ENCODE results near the gene UGT3A2.

UGT3A2 gene

GRCh38 chr5:36058776-36059175 lies 7.9 kb downstream of the UGT3A2 start:
- no peaks in the 10 kb centered on the region for H3K9me2 ChIP-seq (replicated peaks; ENCODE audit: insufficient read depth, low read length)
- no peaks in the 10 kb centered on the region for H3F3A ChIP-seq (ENCODE audit: insufficient read depth)
- no peak overlapping the region for H3K9ac ChIP-seq (ENCODE audit: low read length)
- H3K9me3 ChIP-seq (ENCODE audit: insufficient read depth, low read length), result no peaks in the 10 kb centered on the region
- H4K20me1 ChIP-seq (ENCODE audit: low read depth, low read length), result no peaks in the 10 kb centered on the region
- H3K27ac ChIP-seq (ENCODE audit: low read depth, low read length), result no peak overlapping the region
- no peak overlapping the region for H3K4me2 ChIP-seq (ENCODE audit: low read depth, low read length, poor library complexity, severe bottlenecking)
- H3K4me3 ChIP-seq (ENCODE audit: insufficient read depth, low read length, poor library complexity, severe bottlenecking), result no peak overlapping the region
- no peak overlapping the region for H2AFZ ChIP-seq (ENCODE audit: low read depth, low read length, severe bottlenecking)
- TF ChIP-seq EZH2phosphoT487 (conservative IDR thresholded peaks at IDR 0.05; ENCODE audit: low read length), result no peak
- no peak for TF ChIP-seq CTCF (IDR thresholded peaks at IDR 0.05; ENCODE audit: insufficient read depth, low read length, poor library complexity, severe bottlenecking)
- H3K27me3 ChIP-seq (ENCODE audit: low read length), result no peaks in the 10 kb centered on the region
- H3K79me2 ChIP-seq (ENCODE audit: insufficient read depth, low read length), result no peaks in the 10 kb centered on the region
- H3K36me3 ChIP-seq (ENCODE audit: low read length), result no peaks in the 10 kb centered on the region

- H4K20me1 ChIP-seq (ENCODE audit: low read depth, low read length), result no peaks in the 10 kb centered on the region
- H3K27ac ChIP-seq (ENCODE audit: low read depth, low read length), result no peak overlapping the region
- H3K4me2 ChIP-seq (ENCODE audit: low read depth, low read length, poor library complexity, severe bottlenecking), result no peak overlapping the region
- H3K27me3 ChIP-seq (ENCODE audit: low read length), result no peaks in the 10 kb centered on the region
- H3K9me3 ChIP-seq (ENCODE audit: insufficient read depth, low read length), result no peaks in the 10 kb centered on the region
- no peaks in the 10 kb centered on the region for H3K36me3 ChIP-seq (ENCODE audit: low read length)
- H3K9ac ChIP-seq (ENCODE audit: low read length), result no peak overlapping the region
- TF ChIP-seq CTCF (IDR thresholded peaks at IDR 0.05; ENCODE audit: insufficient read depth, low read length, poor library complexity, severe bottlenecking) (no peak), EZH2phosphoT487 (conservative IDR thresholded peaks at IDR 0.05; ENCODE audit: low read length) (no peak)
- no peak overlapping the region for H3K4me3 ChIP-seq (ENCODE audit: insufficient read depth, low read length, poor library complexity, severe bottlenecking)
- no peaks in the 10 kb centered on the region for H3F3A ChIP-seq (ENCODE audit: insufficient read depth)
- H3K9me2 ChIP-seq (replicated peaks; ENCODE audit: insufficient read depth, low read length), result no peaks in the 10 kb centered on the region
- H2AFZ ChIP-seq (ENCODE audit: low read depth, low read length, severe bottlenecking), result no peak overlapping the region
- H3K79me2 ChIP-seq (ENCODE audit: insufficient read depth, low read length), result no peaks in the 10 kb centered on the region
Measured at GRCh38 chr5:36057386-36057785, 9.3 kb downstream of the UGT3A2 start.

- Histone ChIP-seq H3F3A (ENCODE audit: insufficient read depth) (no peaks in the 10 kb centered on the region), H3K9me3 (ENCODE audit: insufficient read depth, low read length) (no peaks in the 10 kb centered on the region), H3K36me3 (ENCODE audit: low read length) (no peaks in the 10 kb centered on the region), H2AFZ (ENCODE audit: low read depth, low read length, severe bottlenecking) (no peak overlapping the region), H3K9ac (ENCODE audit: low read length) (no peak overlapping the region), H3K4me3 (ENCODE audit: insufficient read depth, low read length, poor library complexity, severe bottlenecking) (no peak overlapping the region), H3K9me2 (replicated peaks; ENCODE audit: insufficient read depth, low read length) (no peaks in the 10 kb centered on the region), H4K20me1 (ENCODE audit: low read depth, low read length) (no peaks in the 10 kb centered on the region), H3K79me2 (ENCODE audit: insufficient read depth, low read length) (no peaks in the 10 kb centered on the region), H3K27ac (ENCODE audit: low read depth, low read length) (no peak overlapping the region), H3K27me3 (ENCODE audit: low read length) (no peaks in the 10 kb centered on the region), H3K4me2 (ENCODE audit: low read depth, low read length, poor library complexity, severe bottlenecking) (no peak overlapping the region)
- no peak for TF ChIP-seq EZH2phosphoT487 (conservative IDR thresholded peaks at IDR 0.05; ENCODE audit: low read length)
- no peak for TF ChIP-seq CTCF (IDR thresholded peaks at IDR 0.05; ENCODE audit: insufficient read depth, low read length, poor library complexity, severe bottlenecking)
Measured at GRCh38 chr5:36056422-36056821, 10.3 kb downstream of the UGT3A2 start.
